Activated CD8-positive, alpha-beta memory T cell treated with anti-CD3 and anti-CD28 coated beads, Interleukin-2, amount 50 U/mL, for 24 hours (primary cell): ENCODE measurements around the gene TMUB2.

Experiments
- DNase-seq: peaks from one replicate; pipeline ENCODE4 v3.0.0-alpha.2; 2020; ENCODE audit errors: extremely low read depth

Gene TMUB2

GRCh38 chr17:44176671-44177501 is 9.9 kb upstream of the TMUB2 start:
- DNase-seq = no peak

GRCh38 chr17:44177640-44178039 is 9.1 kb upstream of the TMUB2 start:
- DNase-seq = no peak

GRCh38 chr17:44178133-44178532 is 8.6 kb upstream of the TMUB2 start:
- no peak for DNase-seq

- DNase-seq = no peak
These were observed 3.7 kb upstream of the TMUB2 start for GRCh38 chr17:44183024-44183423.

GRCh38 chr17:44184212-44184810 is 2.5 kb upstream of the TMUB2 start:
- no peak for DNase-seq

- DNase-seq = peak; percentile 44
These were observed 543 bp downstream of the TMUB2 start for GRCh38 chr17:44187131-44187899.

- DNase-seq = no peak
These were observed 2.0 kb downstream of the TMUB2 start for GRCh38 chr17:44188576-44189403.

GRCh38 chr17:44190481-44190880 is 3.7 kb downstream of the TMUB2 start:
- DNase-seq = no peak

- no peak for DNase-seq
These were observed 4.6 kb downstream of the TMUB2 start for GRCh38 chr17:44191369-44191768.

GRCh38 chr17:44191941-44192496 is 5.2 kb downstream of the TMUB2 start:
- DNase-seq = no peak

- no peak for DNase-seq
These were observed 6.0 kb downstream of the TMUB2 start for GRCh38 chr17:44192750-44193149.

- DNase-seq = no peak
These were observed 6.7 kb downstream of the TMUB2 start for GRCh38 chr17:44193326-44194084.

- no peak for DNase-seq
These were observed 10.3 kb downstream of the TMUB2 start for GRCh38 chr17:44197107-44197506.

GRCh38 chr17:44197980-44198720 is 11.4 kb downstream of the TMUB2 start:
- no peak for DNase-seq

- no peak for DNase-seq
These were observed 12.2 kb downstream of the TMUB2 start for GRCh38 chr17:44198721-44199552.

- peak; percentile 99 for DNase-seq
These were observed 13.0 kb downstream of the TMUB2 start, which contains the start of gene ATXN7L3 for GRCh38 chr17:44199553-44200477. TSS of gene ATXN7L3 (minus strand) at chr17:44199884. CDS start at chr17:44198070, 1,814 bp downstream.

GRCh38 chr17:44200478-44201155 is 13.8 kb downstream of the TMUB2 start:
- DNase-seq = no peak
